ENCODE data around the gene GAS7.

Gene GAS7

GRCh38 chr17:9907131-9907530 is 291.3 kb downstream of the GAS7 start:
- no peak overlapping the region for H3K27ac ChIP-seq (ENCODE audit: low read depth, low read length)
- H3K9me3 ChIP-seq (ENCODE audit: insufficient read depth, low read depth, low read length), result no peaks in the 10 kb centered on the region
- no peak overlapping the region for H3K18ac ChIP-seq (ENCODE audit: low read length)
- H2AFZ ChIP-seq (ENCODE audit: insufficient read depth, low read length, poor library complexity), result no peak overlapping the region
- no peak overlapping the region for H4K8ac ChIP-seq (ENCODE audit: low read depth, low read length)
- no peak overlapping the region for H2BK5ac ChIP-seq (ENCODE audit: low read depth, low read length, poor library complexity)
- H3K4me2 ChIP-seq (ENCODE audit: low read length), result no peak overlapping the region
- no peak overlapping the region for H3K14ac ChIP-seq (ENCODE audit: low read length)
- no peak overlapping the region for H2AK5ac ChIP-seq (ENCODE audit: low read length)
- H3K79me2 ChIP-seq (ENCODE audit: control insufficient read depth, insufficient read depth, low read length, poor library complexity), result no peaks in the 10 kb centered on the region
- H3K79me1 ChIP-seq (ENCODE audit: low read length), result no peaks in the 10 kb centered on the region
- no peak overlapping the region for H2BK12ac ChIP-seq (ENCODE audit: low read length)
- no peak overlapping the region for H3K9ac ChIP-seq (ENCODE audit: low read length)
- WGBS (ENCODE audit: extremely low coverage, insufficient coverage, insufficient read length), result no CpG with 5 or more reads among the region's 7 CpGs
- peaks cover 0 to 2% of the 10 kb centered on the region in 2 experiments for H3K36me3 ChIP-seq (ENCODE audit: control insufficient read depth in 1 of 2, insufficient read depth in 2 of 2, low read length in 2 of 2)
- no peak overlapping the region for H3K4ac ChIP-seq (ENCODE audit: low read depth, low read length)
- H3K23ac ChIP-seq (ENCODE audit: low read length), result no peak overlapping the region
- H3K4me3 ChIP-seq (ENCODE audit: low read depth, low read length), result no peak overlapping the region
- H4K12ac ChIP-seq (ENCODE audit: low read depth, low read length), result no peak overlapping the region
- peaks cover 8 to 9% of the 10 kb centered on the region in 2 experiments for H3K4me1 ChIP-seq (ENCODE audit: control insufficient read depth in 1 of 2, insufficient read depth in 2 of 2, low read length in 2 of 2)
- no peak for DNase-seq
- no peak overlapping the region for H4K91ac ChIP-seq (ENCODE audit: low read depth, low read length)
- no peak overlapping the region for H2BK120ac ChIP-seq (ENCODE audit: insufficient read depth, low read length, poor library complexity)
- H3K27me3 ChIP-seq (ENCODE audit: insufficient read depth, low read length), result no peaks in the 10 kb centered on the region

DNA sequence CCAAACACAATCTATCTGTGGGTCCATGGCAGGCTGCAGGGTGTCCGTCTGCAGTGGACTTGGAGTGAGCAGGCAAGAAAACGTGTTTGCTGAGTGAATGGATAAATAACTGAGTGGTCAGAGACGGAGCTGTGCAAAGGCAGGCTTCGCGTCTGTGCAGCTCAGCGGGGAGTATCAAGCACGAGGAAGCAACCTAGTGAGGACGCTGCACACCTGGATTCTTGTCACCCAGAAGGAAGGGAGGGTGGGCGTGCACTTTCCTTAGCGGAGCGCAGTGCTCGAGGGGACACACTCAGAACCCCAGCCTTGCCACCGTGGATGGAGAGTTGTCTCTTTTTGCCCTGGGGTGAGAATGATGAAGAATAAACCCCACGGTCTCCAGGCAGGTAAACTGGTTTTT is 291.8 kb downstream of the GAS7 start:
- Histone ChIP-seq H2BK12ac (ENCODE audit: low read length) (no peak overlapping the region), H3K36me3 (ENCODE audit: control insufficient read depth in 1 of 2, insufficient read depth in 2 of 2, low read length in 2 of 2) (no peaks in the 10 kb centered on the region), H4K91ac (ENCODE audit: low read depth, low read length) (no peak overlapping the region), H3K79me1 (ENCODE audit: low read length) (no peaks in the 10 kb centered on the region), H3K4me2 (ENCODE audit: low read length) (no peak overlapping the region), H3K4ac (ENCODE audit: low read depth, low read length) (no peak overlapping the region), H3K4me1 (ENCODE audit: control insufficient read depth in 1 of 2, insufficient read depth in 2 of 2, low read length in 2 of 2) (peaks cover 8 to 9% of the 10 kb centered on the region in 2 experiments), H3K18ac (ENCODE audit: low read length) (no peak overlapping the region), H2AFZ (ENCODE audit: insufficient read depth, low read length, poor library complexity) (no peak overlapping the region), H2AK5ac (ENCODE audit: low read length) (no peak overlapping the region), H3K4me3 (ENCODE audit: low read depth, low read length) (no peak overlapping the region), H2BK5ac (ENCODE audit: low read depth, low read length, poor library complexity) (no peak overlapping the region), H4K8ac (ENCODE audit: low read depth, low read length) (no peak overlapping the region), H3K14ac (ENCODE audit: low read length) (no peak overlapping the region), H3K9me3 (ENCODE audit: insufficient read depth, low read depth, low read length) (no peaks in the 10 kb centered on the region), H4K12ac (ENCODE audit: low read depth, low read length) (no peak overlapping the region), H3K27ac (ENCODE audit: low read depth, low read length) (no peak overlapping the region), H3K23ac (ENCODE audit: low read length) (no peak overlapping the region), H3K79me2 (ENCODE audit: control insufficient read depth, insufficient read depth, low read length, poor library complexity) (no peaks in the 10 kb centered on the region), H3K9ac (ENCODE audit: low read length) (no peak overlapping the region), H3K27me3 (ENCODE audit: insufficient read depth, low read length) (no peaks in the 10 kb centered on the region), H2BK120ac (ENCODE audit: insufficient read depth, low read length, poor library complexity) (no peak overlapping the region)
- WGBS (ENCODE audit: extremely low coverage, insufficient coverage, insufficient read length), result no CpG with 5 or more reads among the region's 14 CpGs
- DNase-seq, result no peak

- no peaks in the 10 kb centered on the region for H3K79me1 ChIP-seq (ENCODE audit: low read length)
- H2BK120ac ChIP-seq (ENCODE audit: insufficient read depth, low read length, poor library complexity), result no peak overlapping the region
- no peaks in the 10 kb centered on the region for H3K79me2 ChIP-seq (ENCODE audit: control insufficient read depth, insufficient read depth, low read length, poor library complexity)
- no peaks in the 10 kb centered on the region for H3K36me3 ChIP-seq (ENCODE audit: control insufficient read depth in 1 of 2, insufficient read depth in 2 of 2, low read length in 2 of 2)
- no CpG with 5 or more reads among the region's 4 CpGs for WGBS (ENCODE audit: extremely low coverage, insufficient coverage, insufficient read length)
- H3K27ac ChIP-seq (ENCODE audit: low read depth, low read length), result no peak overlapping the region
- H2BK5ac ChIP-seq (ENCODE audit: low read depth, low read length, poor library complexity), result no peak overlapping the region
- no peak overlapping the region for H3K14ac ChIP-seq (ENCODE audit: low read length)
- peak; percentile 36 to 47 for DNase-seq
- no peak overlapping the region for H4K91ac ChIP-seq (ENCODE audit: low read depth, low read length)
- no peaks in the 10 kb centered on the region for H3K9me3 ChIP-seq (ENCODE audit: insufficient read depth, low read depth, low read length)
- no peak overlapping the region for H3K4me2 ChIP-seq (ENCODE audit: low read length)
- no peak overlapping the region for H3K23ac ChIP-seq (ENCODE audit: low read length)
- no peak overlapping the region for H3K4ac ChIP-seq (ENCODE audit: low read depth, low read length)
- H4K8ac ChIP-seq (ENCODE audit: low read depth, low read length), result no peak overlapping the region
- H2AFZ ChIP-seq (ENCODE audit: insufficient read depth, low read length, poor library complexity), result no peak overlapping the region
- H3K4me3 ChIP-seq (ENCODE audit: low read depth, low read length), result no peak overlapping the region
- peaks cover 8 to 9% of the 10 kb centered on the region in 2 experiments for H3K4me1 ChIP-seq (ENCODE audit: control insufficient read depth in 1 of 2, insufficient read depth in 2 of 2, low read length in 2 of 2)
- H2AK5ac ChIP-seq (ENCODE audit: low read length), result no peak overlapping the region
- H3K18ac ChIP-seq (ENCODE audit: low read length), result no peak overlapping the region
- H3K27me3 ChIP-seq (ENCODE audit: insufficient read depth, low read length), result no peaks in the 10 kb centered on the region
- H4K12ac ChIP-seq (ENCODE audit: low read depth, low read length), result no peak overlapping the region
- H3K9ac ChIP-seq (ENCODE audit: low read length), result no peak overlapping the region
- H2BK12ac ChIP-seq (ENCODE audit: low read length), result no peak overlapping the region
Observed at GRCh38 chr17:9905902-9906301, 292.5 kb downstream of the GAS7 start.

- no peak within 1 kb of the TSS for H3K18ac ChIP-seq (ENCODE audit: low read length)
- DNase-seq, result no peak
- H4K91ac ChIP-seq (ENCODE audit: low read depth, low read length), result no peak within 1 kb of the TSS
- H3K36me3 ChIP-seq (ENCODE audit: control insufficient read depth in 1 of 2, insufficient read depth in 2 of 2, low read length in 2 of 2), result no peaks in the 10 kb centered on the region
- H3K14ac ChIP-seq (ENCODE audit: low read length), result no peak within 1 kb of the TSS
- no peaks in the 10 kb centered on the region for H3K27me3 ChIP-seq (ENCODE audit: insufficient read depth, low read length)
- H2BK120ac ChIP-seq (ENCODE audit: insufficient read depth, low read length, poor library complexity), result no peak within 1 kb of the TSS
- H2BK12ac ChIP-seq (ENCODE audit: low read length), result no peak within 1 kb of the TSS
- no peak within 1 kb of the TSS for H3K9ac ChIP-seq (ENCODE audit: low read length)
- no peaks in the 10 kb centered on the region for H3K79me2 ChIP-seq (ENCODE audit: control insufficient read depth, insufficient read depth, low read length, poor library complexity)
- H3K4me2 ChIP-seq (ENCODE audit: low read length), result no peak within 1 kb of the TSS
- H3K27ac ChIP-seq (ENCODE audit: low read depth, low read length), result no peak within 1 kb of the TSS
- no peak within 1 kb of the TSS for H2AFZ ChIP-seq (ENCODE audit: insufficient read depth, low read length, poor library complexity)
- no peaks in the 10 kb centered on the region for H3K9me3 ChIP-seq (ENCODE audit: insufficient read depth, low read depth, low read length)
- H3K4me3 ChIP-seq (ENCODE audit: low read depth, low read length), result no peak within 1 kb of the TSS
- no peaks in the 10 kb centered on the region for H3K79me1 ChIP-seq (ENCODE audit: low read length)
- no peak within 1 kb of the TSS for H4K8ac ChIP-seq (ENCODE audit: low read depth, low read length)
- H4K12ac ChIP-seq (ENCODE audit: low read depth, low read length), result no peak within 1 kb of the TSS
- no peak within 1 kb of the TSS for H3K23ac ChIP-seq (ENCODE audit: low read length)
- H2BK5ac ChIP-seq (ENCODE audit: low read depth, low read length, poor library complexity), result no peak within 1 kb of the TSS
- no peak within 1 kb of the TSS for H3K4ac ChIP-seq (ENCODE audit: low read depth, low read length)
- no peak within 1 kb of the TSS for H2AK5ac ChIP-seq (ENCODE audit: low read length)
- WGBS (ENCODE audit: extremely low coverage, insufficient coverage, insufficient read length), result no CpG with 5 or more reads among the region's 11 CpGs
- peaks cover 11 to 12% of the 10 kb centered on the region in 2 experiments for H3K4me1 ChIP-seq (ENCODE audit: control insufficient read depth in 1 of 2, insufficient read depth in 2 of 2, low read length in 2 of 2)
Observed at GRCh38 chr17:9905078-9905415, 293.4 kb downstream of the GAS7 start, which contains the start of gene RCVRN. Gene RCVRN, minus strand, starts transcription at chr17:9905271. Its CDS starts 91 bp downstream, at chr17:9905180.

Measured in trophoblast cell (in vitro differentiated cells and primary cell).